ENCODE data around the gene FEZF2.

FEZF2 gene

GRCh38 chr3:62373215-62373614 lies at the start of gene FEZF2:
Gene FEZF2, minus strand, starts transcription at chr3:62373550. Its CDS starts 682 bp downstream, at chr3:62372868.
- no peak for FAIRE-seq
- DNase-seq (ENCODE audit: low spot score): no peak

- FAIRE-seq (no peak), DNase-seq (ENCODE audit: low spot score) (no peak)
Measured at GRCh38 chr3:62421207-62421606, 47.9 kb upstream of the FEZF2 start.

GRCh38 chr3:62416144-62416543 lies 42.8 kb upstream of the FEZF2 start:
- FAIRE-seq (no peak), DNase-seq (ENCODE audit: low spot score) (no peak)

- FAIRE-seq: no peak
- no peak for DNase-seq (ENCODE audit: low spot score)
Measured at GRCh38 chr3:62415312-62415801, 42.0 kb upstream of the FEZF2 start.

GRCh38 chr3:62414786-62415185 lies 41.4 kb upstream of the FEZF2 start:
- no peak for FAIRE-seq
- DNase-seq (ENCODE audit: low spot score): no peak

- DNase-seq (ENCODE audit: low spot score) (no peak), FAIRE-seq (no peak)
Measured at GRCh38 chr3:62413687-62414086, 40.3 kb upstream of the FEZF2 start.

- no peak for DNase-seq (ENCODE audit: low spot score)
- FAIRE-seq: no peak
Measured at GRCh38 chr3:62406945-62407344, 33.6 kb upstream of the FEZF2 start.

GRCh38 chr3:62405566-62405965 lies 32.2 kb upstream of the FEZF2 start:
- no peak for DNase-seq (ENCODE audit: low spot score)
- FAIRE-seq: no peak

- DNase-seq (ENCODE audit: low spot score) (no peak), FAIRE-seq (no peak)
Measured at GRCh38 chr3:62405135-62405534, 31.8 kb upstream of the FEZF2 start.

GRCh38 chr3:62404321-62404720 lies 31.0 kb upstream of the FEZF2 start:
- FAIRE-seq (no peak), DNase-seq (ENCODE audit: low spot score) (no peak)

GRCh38 chr3:62403765-62404164 lies 30.4 kb upstream of the FEZF2 start:
- DNase-seq (ENCODE audit: low spot score): no peak
- FAIRE-seq: no peak

GRCh38 chr3:62392626-62393292 lies 19.4 kb upstream of the FEZF2 start:
- no peak for FAIRE-seq
- DNase-seq (ENCODE audit: low spot score): no peak

- no peak for DNase-seq (ENCODE audit: low spot score)
- FAIRE-seq: no peak
Measured at GRCh38 chr3:62387251-62387650, 13.9 kb upstream of the FEZF2 start.

GRCh38 chr3:62379321-62379798 lies 6.0 kb upstream of the FEZF2 start:
- no peak for FAIRE-seq
- DNase-seq (ENCODE audit: low spot score): no peak

- no peak for DNase-seq (ENCODE audit: low spot score)
- no peak for FAIRE-seq
Measured at GRCh38 chr3:62378921-62379320, 5.6 kb upstream of the FEZF2 start.

GRCh38 chr3:62378311-62378789 lies 5.0 kb upstream of the FEZF2 start:
- DNase-seq (ENCODE audit: low spot score) (no peak), FAIRE-seq (no peak)

GRCh38 chr3:62376906-62377877 lies 3.8 kb upstream of the FEZF2 start:
- no peak for FAIRE-seq
- no peak for DNase-seq (ENCODE audit: low spot score)

- FAIRE-seq (no peak), DNase-seq (ENCODE audit: low spot score) (no peak)
Measured at GRCh38 chr3:62376454-62376720, 3.0 kb upstream of the FEZF2 start.

- DNase-seq (ENCODE audit: low spot score): no peak
- no peak for FAIRE-seq
Measured at GRCh38 chr3:62375655-62376453, 2.5 kb upstream of the FEZF2 start.

GRCh38 chr3:62374341-62375218 lies 1.2 kb upstream of the FEZF2 start:
- no peak for FAIRE-seq

More at GRCh38 chr3:62374341-62375218, 1.2 kb upstream of the FEZF2 start:
- DNase-seq (ENCODE audit: low spot score): no peak

All from urothelium cell line (cell line).